NCI-H748 treated with DMSO at 0.1 percent for 48 hours (cell line): ENCODE data around the gene HJURP.

ENCODE experiments used
- DNase-seq: peaks from one replicate; lab custom pipeline; 2025; lab: John Stamatoyannopoulos, UW

HJURP gene

DNA sequence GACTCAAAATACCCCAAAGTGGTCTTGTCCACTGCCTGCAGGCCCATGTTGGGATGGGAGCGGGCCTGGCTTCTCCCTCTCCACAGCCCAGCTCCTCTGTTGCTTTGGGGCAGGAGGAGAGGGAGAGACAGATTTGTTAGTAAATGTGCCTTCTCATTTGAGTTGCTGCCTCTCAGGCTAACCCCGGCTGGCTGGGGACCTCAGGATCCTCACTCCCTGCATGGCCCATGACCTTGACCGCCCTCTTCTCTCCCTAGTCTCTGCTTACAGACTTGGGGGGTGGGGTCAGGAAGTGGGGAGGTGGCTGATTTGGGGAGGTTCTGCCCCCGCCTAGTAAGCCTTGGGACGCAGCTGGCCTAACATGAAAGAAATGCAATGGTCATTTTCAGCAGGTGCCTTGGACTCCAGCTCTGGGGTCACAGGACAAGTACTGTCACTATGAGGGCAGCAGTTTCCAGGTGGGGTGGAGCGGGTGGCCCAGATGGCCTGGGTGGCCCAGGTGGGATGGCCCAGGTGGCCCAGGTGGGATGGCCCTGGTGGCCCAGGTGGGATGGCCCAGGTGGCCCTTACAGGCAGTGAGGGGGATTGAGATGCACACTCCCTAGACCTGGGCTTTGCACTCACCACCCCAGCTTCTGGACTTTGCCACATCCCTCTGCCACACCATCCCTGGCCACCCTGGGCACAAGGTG lies 24.1 kb downstream of the HJURP start:
- no peak for DNase-seq

- DNase-seq: no peak
These were observed 24.9 kb downstream of the HJURP start for GRCh38 chr2:233829193-233830110.

DNA sequence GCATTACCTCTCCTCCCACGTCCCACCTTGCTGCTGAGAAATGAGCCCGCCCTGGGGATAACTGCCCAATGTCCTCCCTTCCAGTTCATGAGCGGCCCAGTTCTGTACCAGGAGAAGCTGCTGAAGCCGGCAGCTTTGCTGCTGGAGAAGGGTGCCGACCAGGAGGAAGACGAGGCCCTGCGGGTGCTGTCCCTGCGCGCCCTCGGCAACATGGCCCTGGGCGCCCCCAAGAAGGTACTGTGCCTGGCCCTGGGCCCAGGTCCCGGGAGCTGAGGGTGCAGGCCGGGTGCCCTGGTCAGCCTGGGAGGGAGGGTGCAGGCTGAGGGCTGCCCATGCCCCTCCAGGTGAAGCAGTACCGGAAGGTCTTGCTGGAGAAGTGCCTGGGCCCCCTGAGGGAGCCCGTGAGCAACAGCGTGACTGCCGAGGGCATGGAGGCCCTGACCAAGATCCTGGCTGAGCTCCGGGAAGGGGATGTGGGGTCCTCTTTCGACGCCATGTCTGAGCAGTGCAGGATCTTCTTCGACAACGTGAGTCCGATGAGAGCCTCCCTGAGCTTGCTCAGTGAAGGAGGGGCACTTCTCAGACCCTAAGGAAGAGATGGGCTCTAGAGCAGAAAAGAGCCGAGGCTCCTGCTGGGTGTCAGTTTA lies 25.7 kb downstream of the HJURP start:
- no peak for DNase-seq

DNA sequence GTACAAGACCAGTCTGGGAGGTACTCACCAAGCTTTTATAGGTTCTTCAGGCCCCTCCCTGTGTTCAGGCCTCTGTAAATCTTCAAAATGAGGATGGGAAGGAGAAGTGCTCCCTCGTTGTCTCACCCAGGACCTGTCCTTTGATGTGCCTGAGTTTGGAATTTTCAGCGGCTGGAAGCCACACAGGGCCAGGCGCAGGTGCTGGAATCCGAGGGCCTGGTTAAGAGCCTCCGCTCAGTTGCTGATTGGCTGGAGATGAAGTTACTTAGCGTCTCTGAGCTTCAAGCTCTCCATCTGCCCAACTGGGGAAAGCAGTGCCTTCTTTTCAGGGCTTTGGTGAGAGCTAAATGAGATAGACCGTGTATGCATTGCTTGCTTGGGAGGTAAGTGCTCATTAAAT lies 30.0 kb downstream of the HJURP start:
- no peak for DNase-seq

DNA sequence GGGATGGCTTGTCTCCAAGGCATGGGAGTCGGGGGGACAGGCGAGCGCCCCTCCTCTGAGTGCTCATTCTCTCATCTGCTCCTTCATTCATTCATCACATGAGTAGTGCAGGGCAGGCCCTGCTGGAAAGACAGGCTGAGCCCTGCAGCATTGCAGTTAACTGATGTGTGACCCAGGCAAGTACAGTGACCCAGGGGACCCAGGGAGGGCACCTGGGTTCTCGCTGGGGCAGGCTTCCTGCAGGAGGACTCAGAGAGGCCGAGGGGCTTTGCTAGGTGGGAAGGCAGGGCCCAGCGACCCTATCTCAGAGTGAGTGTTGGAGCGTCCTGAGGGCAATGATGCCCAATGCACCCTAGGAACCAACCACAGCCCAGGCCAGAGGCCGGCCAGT lies 30.6 kb downstream of the HJURP start:
- no peak for DNase-seq

DNA sequence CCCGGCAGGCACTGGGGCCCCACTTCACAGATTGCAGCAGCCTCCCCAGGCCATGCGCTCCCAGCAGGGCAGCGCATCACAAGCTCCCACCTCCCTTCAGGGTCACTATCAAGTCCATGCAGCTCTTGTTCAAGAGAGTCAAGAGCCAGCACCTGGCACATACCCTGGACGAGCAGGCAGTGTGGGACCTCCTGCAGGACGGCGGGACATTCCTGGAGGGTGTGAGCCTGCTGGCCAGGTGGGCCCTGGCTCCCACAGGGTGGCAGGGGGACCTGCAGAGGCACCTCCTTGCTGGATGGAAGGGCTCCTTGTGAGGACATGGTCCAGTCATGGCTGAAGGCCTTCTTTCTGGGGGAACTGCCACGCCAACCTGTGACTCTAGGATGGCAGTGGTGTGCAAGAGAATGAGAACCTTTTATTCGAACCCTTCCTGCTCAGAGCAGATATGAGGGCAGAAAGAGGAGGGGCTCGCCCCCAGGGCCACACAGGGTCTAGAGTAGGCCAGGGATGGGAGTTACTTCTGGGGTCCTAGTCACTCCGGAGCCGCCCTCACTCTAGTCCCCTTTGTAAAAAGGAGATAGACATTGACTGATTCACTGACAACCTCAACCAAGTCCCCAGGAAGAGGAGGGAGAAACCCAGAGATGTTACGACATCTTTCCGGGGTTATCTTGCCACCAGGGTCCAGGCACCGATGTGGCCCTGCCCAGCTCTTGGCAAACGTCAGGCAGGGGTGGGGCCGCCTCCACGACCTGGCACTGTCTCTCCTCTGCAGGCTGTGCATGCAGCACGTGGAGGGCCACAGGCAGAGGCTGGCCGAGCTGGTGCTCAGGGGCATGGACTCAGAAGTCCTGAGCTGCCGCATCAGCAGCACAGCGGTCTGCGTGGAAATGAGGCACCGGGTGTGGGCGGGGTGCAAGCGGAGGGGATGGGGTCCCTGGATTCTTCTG lies 31.3 kb downstream of the HJURP start:
- DNase-seq: no peak

DNA sequence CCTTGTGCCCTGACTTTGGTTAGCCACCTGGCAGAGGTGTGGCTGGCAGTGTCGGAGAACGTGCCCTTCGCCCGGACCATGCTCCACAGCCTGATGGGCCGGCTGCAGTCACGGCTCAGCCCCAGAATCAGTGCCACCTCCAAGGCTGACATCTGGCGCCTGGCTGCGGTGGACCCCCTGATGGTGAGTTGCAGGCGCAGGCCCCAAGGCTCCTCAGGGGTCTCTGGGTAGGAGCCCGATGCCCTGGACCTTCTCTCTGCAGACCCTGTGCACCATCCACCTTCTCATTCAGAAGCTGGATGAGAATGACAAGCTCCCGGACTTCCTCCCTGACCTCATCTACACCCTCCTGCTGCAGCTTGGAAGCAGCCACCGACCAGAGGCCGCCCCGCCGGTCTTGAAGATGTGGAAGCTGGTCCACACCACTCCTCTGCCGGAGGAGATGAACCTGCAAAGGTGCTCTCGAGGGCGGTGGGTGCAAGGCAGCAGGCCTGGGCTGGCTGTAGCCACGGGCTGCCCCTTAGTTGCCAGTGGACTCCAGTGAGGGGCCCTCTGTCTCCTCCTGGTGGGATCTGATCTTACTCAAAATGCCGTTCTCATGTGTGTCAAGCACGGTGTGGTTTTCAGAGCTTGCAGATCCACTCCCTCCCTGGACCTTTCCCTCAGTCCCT lies 32.1 kb downstream of the HJURP start:
- DNase-seq: no peak

- no peak for DNase-seq
These were observed 32.6 kb downstream of the HJURP start for GRCh38 chr2:233821709-233822100.

DNA sequence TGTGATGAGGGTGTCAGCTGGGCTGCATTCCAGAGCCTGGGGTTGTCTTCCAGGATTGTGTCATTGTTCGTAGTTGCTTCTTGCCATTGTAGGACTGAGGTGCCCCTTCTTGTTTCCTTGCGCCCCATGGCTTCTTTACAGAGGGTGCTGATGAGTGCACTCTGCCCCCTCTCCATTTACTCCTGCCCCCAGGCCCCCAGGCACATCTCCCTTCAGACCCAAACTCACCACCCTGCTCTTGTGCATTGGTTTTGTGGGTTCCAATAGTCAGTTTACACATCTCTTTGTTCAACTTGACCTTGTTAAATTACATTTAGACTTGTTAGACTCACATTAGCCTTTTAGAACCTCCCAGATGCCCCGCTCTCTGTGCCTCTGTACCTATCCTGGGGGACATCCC lies 33.1 kb downstream of the HJURP start:
- DNase-seq: no peak

DNA sequence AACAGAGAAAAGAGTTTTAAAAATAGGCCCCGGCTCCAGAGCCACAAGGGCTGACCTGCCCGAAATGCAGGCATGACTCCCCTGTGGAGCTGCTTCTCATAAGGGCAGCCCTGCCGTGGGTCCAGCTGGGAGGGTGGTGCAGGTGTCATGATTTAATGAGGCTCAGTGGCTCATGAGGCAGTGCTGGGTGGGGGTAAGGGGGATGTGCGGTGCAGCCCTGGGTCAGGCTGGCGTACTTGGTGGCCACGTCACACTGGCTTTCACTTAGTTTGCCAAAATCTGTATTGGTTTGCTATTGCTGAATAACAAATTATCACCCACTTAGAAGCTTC lies 33.6 kb downstream of the HJURP start:
- no peak for DNase-seq

DNA sequence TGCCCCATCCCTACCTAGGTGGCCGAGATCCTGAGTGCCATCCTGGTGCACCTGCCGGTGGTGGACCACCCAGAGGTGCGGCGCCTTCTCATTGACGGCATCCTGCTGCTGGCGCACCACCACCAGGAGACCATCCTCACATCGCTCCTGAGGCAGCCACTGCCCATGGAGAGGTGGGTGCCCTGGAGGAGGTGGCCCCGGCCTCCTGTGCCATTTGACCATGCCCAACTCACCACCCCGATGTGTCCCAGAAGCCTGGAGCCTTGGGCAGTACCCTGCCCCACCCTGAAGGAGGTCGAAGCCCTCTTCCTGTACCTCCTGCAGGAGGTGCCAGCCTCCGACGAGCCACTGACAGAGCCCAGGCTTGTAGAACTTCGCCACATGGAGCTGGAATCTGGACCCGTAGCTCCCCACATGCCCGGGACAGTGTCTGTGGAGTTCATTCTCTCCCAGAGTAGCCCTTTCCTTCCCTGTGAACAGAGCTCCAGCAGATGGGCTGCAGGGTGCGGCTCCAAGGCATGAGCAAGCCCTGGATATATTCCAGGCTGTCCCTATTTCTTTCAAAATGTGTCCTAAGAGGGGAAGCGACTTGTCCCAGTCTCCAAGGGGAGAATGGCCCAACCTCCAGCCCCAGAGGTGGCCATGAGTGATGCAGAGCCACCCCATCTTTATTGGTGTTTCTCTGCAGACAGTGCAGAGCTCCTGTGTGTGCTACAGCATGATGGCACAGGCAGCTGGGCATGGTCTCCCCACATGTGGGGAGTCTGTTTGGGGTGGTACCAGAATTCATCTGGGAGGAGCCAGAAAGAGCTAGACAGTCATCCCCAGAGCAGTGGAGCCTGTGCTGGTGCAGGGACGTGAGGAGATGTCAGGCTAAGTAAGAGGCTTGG lies 34.2 kb downstream of the HJURP start:
- DNase-seq: no peak

GRCh38 chr2:233818639-233819621 lies 35.4 kb downstream of the HJURP start:
- no peak for DNase-seq

DNA sequence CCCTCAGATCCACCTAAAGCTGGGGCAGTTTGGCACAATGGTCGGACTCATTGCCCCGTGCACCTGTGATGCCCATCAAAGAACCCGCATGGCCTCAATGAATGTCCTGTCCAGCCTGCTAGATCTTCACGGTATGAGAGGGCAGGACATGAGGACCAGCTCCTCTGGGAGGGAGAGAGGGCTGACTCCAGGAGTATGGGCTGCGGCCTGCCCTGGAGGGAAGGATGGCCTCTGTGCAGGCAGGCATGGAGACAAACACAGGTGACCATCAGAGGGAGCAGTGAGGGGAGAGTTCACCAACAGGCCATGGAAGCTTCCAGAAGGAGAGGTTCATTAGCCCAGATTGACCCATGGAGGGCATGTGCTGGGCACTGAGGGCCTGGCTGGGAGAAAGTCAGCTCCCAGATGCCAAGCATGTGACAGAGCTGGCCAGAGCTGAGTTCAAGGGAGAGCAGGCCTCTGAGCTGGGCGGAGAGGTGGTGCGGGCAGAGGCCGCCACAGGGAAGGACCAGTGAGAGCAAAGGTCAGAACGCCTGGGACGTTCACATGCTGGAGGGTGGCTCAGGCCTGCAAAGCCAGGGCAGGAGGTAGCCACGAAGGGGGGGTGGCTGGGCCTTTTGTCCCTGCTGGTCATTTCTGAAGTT lies 36.2 kb downstream of the HJURP start:
- no peak for DNase-seq

DNA sequence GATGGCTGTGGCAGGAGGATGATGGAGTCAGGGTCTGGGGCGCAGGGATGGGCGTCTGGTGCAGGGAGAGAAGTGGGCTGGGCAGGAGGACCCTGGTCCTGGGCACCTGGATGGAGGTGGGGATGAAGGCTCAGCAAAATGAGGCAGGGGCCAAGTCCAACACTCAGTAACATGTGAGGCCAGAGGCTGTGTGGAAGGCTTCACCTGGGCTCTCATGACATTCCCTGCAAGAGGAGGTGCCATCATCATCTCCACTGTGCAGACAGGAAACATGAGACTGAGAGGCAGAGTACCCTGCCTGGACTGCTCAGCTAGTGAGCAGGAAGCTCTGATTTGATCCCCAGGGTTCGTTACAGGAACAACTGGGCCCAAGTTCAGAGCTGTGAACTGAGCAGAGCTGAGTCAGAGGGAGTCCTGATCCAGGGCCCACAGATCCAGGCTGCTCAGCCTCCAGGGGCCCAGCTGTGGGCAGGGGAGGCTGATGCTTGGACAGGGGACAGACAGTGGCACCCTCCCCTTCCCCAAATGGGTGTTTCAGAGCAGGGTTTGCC lies 36.9 kb downstream of the HJURP start:
- DNase-seq: no peak

GRCh38 chr2:233816771-233817170 lies 37.6 kb downstream of the HJURP start:
- DNase-seq: no peak

GRCh38 chr2:233816334-233816733 lies 38.0 kb downstream of the HJURP start:
- DNase-seq: no peak

DNA sequence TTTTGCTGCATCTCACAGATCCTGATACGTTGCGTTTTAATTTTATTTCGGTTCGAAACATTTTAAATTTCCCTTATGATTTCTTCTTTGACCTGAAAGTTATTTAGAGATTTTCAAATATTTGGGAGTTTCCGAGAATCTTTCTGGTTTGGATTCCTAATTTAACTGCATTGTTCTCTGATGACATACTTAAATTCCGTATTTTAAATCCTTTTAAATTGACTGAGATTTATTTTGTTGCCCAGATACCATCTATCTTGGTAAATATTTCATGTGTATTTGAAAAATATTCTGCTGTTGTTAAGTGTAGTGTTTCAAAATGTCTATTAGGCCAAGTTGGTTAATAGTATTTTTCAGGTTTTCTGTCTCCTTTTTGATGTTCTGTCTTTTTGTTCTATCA lies 38.5 kb downstream of the HJURP start:
- no peak for DNase-seq
